Measurements from ENCODE around the gene STARD10.
A peak's percentile ranks its signal among the peaks of the same experiment; 100 is the strongest.

- peak; percentile 96 for TF ChIP-seq L3MBTL2 (conservative IDR thresholded peaks at IDR 0.05)
- no peak for TF ChIP-seq SP1 (IDR thresholded peaks at IDR 0.05)
These were observed at the start of gene STARD10 for GRCh38 chr11:72793425-72794367.

All from HEK293T (cell line).